DND-41 (cell line): ENCODE measurements around the gene IFT88.

Experiments
- ATAC-seq: fragments of 200-7000 bp; cut with Tn5 transposase; 3 replicates; pipeline ENCODE4 v1.9.1; 2021; ENCODE audit warnings: low read depth; ENCODE audit not compliant: insufficient read depth
- DNase-seq: peaks from one replicate; pipeline ENCODE4 v3.0.0-alpha.2; 2020
- H2AFZ ChIP-seq: 2 replicates; pipeline ENCODE4 v1.6.0; 2012; ENCODE audit warnings: low read depth, low read length
- H3K27ac ChIP-seq: 2 replicates; pipeline ENCODE4 v1.5.1; 2012; ENCODE audit warnings: low read length, inconsistent platforms
- H3K27me3 ChIP-seq: fragments of 200-600 bp; sonication (generic); 2 replicates; pipeline ENCODE4 v1.6.0; 2012; ENCODE audit warnings: low read length, mild to moderate bottlenecking, inconsistent platforms; ENCODE audit not compliant: insufficient read depth, poor library complexity
- H3K36me3 ChIP-seq: 2 replicates; pipeline ENCODE4 v1.5.1; 2012; ENCODE audit warnings: low read length, inconsistent platforms; ENCODE audit not compliant: insufficient read depth
- H3K4me1 ChIP-seq: 2 replicates; pipeline ENCODE4 v1.5.1; 2012; ENCODE audit warnings: mild to moderate bottlenecking, low read length; ENCODE audit not compliant: insufficient read depth
- H3K4me2 ChIP-seq: 2 replicates; pipeline ENCODE4 v1.6.0; 2012; ENCODE audit warnings: mild to moderate bottlenecking, moderate library complexity, low read length, inconsistent platforms; ENCODE audit not compliant: insufficient read depth
- H3K4me3 ChIP-seq, 2 experiments: fragments of 200-600 bp in 1 of 2; shearing (Covaris generic) in 1 of 2; 2 replicates each; pipeline ENCODE4 v1.5.1; 2012 to 2016; ENCODE audit warnings: inconsistent platforms in 2 of 2, low read length in 2 of 2, mild to moderate bottlenecking in 2 of 2, low read depth in 1 of 2, moderate library complexity in 1 of 2
- H3K79me2 ChIP-seq: 2 replicates; pipeline ENCODE4 v1.6.0; 2012; ENCODE audit warnings: low read length, inconsistent platforms; ENCODE audit not compliant: insufficient read depth
- H3K9ac ChIP-seq: 2 replicates; pipeline ENCODE4 v1.6.0; 2012; ENCODE audit warnings: low read depth, mild to moderate bottlenecking, inconsistent platforms, low read length, moderate library complexity
- H3K9me3 ChIP-seq: 2 replicates; pipeline ENCODE4 v1.5.1; 2012; ENCODE audit warnings: low read length, moderate library complexity, mild to moderate bottlenecking, inconsistent platforms; ENCODE audit not compliant: insufficient read depth, severe bottlenecking
- H4K20me1 ChIP-seq: 2 replicates; pipeline ENCODE4 v1.6.0; 2012; ENCODE audit warnings: low read length; ENCODE audit not compliant: insufficient read depth
- CTCF ChIP-seq: IDR thresholded peaks from 2 replicates; pipeline ENCODE4 v1.5.1; 2012; ENCODE audit warnings: borderline replicate concordance, low read length, moderate library complexity, mild to moderate bottlenecking; ENCODE audit not compliant: poor library complexity, severe bottlenecking; ENCODE audit errors: extremely low read depth
- EZH2 ChIP-seq: IDR thresholded peaks from 3 replicates; pipeline ENCODE4 v1.6.1; 2012; ENCODE audit warnings: borderline replicate concordance, low read depth, mild to moderate bottlenecking, moderate library complexity, low read length, inconsistent platforms; ENCODE audit not compliant: severe bottlenecking

The IFT88 gene

GRCh38 chr13:20709782-20710181, 142.8 kb downstream of the IFT88 start:
- TF ChIP-seq EZH2: no peak

GRCh38 chr13:20711301-20712044, 144.5 kb downstream of the IFT88 start:
- TF ChIP-seq EZH2 (no peak), CTCF (no peak)
- Histone ChIP-seq H2AFZ (no peak overlapping the region), H3K79me2 (no peaks in the 10 kb centered on the region), H3K27me3 (peaks cover 4% of the 10 kb centered on the region), H3K9ac (no peak overlapping the region), H3K4me3 (no peak overlapping the region), H3K27ac (no peak overlapping the region), H3K4me1 (peaks cover 10% of the 10 kb centered on the region; the same call in 1 of the 2 replicates), H3K9me3 (no peaks in the 10 kb centered on the region), H3K4me2 (no peak overlapping the region), H3K36me3 (no peaks in the 10 kb centered on the region), H4K20me1 (no peaks in the 10 kb centered on the region)
- DNase-seq (no peak), ATAC-seq (no peak)

More at GRCh38 chr13:20709782-20710181, 142.8 kb downstream of the IFT88 start:
- H3K79me2 ChIP-seq: no peaks in the 10 kb centered on the region
- H3K27me3 ChIP-seq: peaks cover 4% of the 10 kb centered on the region
- H4K20me1 ChIP-seq: no peaks in the 10 kb centered on the region
- H3K4me2 ChIP-seq: no peak overlapping the region
- H3K9ac ChIP-seq: no peak overlapping the region
- H2AFZ ChIP-seq: no peak overlapping the region
- H3K27ac ChIP-seq: no peak overlapping the region
- H3K4me1 ChIP-seq: peaks cover 12% of the 10 kb centered on the region; the same call in 1 of the 2 replicates
- H3K4me3 ChIP-seq: no peak overlapping the region
- H3K36me3 ChIP-seq: no peaks in the 10 kb centered on the region
- DNase-seq (no peak), ATAC-seq (no peak)
- no peaks in the 10 kb centered on the region for H3K9me3 ChIP-seq

GRCh38 chr13:20713014-20713376, 146.0 kb downstream of the IFT88 start:
- Histone ChIP-seq H3K27ac (no peak overlapping the region), H3K4me3 (no peak overlapping the region), H2AFZ (0 out of 2 replicates have a peak overlapping the region, but pooled peaks have one; percentile 30), H3K4me1 (peaks cover 10% of the 10 kb centered on the region; the same call in 1 of the 2 replicates), H3K36me3 (no peaks in the 10 kb centered on the region), H3K4me2 (peak overlapping the region; percentile 48), H3K9ac (no peak overlapping the region), H4K20me1 (no peaks in the 10 kb centered on the region), H3K27me3 (peaks cover 4% of the 10 kb centered on the region), H3K79me2 (no peaks in the 10 kb centered on the region), H3K9me3 (no peaks in the 10 kb centered on the region)
- no peak for ATAC-seq
- TF ChIP-seq CTCF (no peak), EZH2 (no peak)
- no peak for DNase-seq

- TF ChIP-seq EZH2 (no peak), CTCF (no peak)
- H3K36me3 ChIP-seq: no peaks in the 10 kb centered on the region
- no peak overlapping the region for H2AFZ ChIP-seq
- H3K9ac ChIP-seq: no peak overlapping the region
- no peak overlapping the region for H3K27ac ChIP-seq
- DNase-seq (peak; percentile 19), ATAC-seq (peak; percentile 30; the same call in 1 of the 3 replicates)
- no peak overlapping the region for H3K4me2 ChIP-seq
- peaks cover 10% of the 10 kb centered on the region; the same call in 1 of the 2 replicates for H3K4me1 ChIP-seq
- H3K27me3 ChIP-seq: peaks cover 4% of the 10 kb centered on the region
- H3K9me3 ChIP-seq: no peaks in the 10 kb centered on the region
- no peaks in the 10 kb centered on the region for H4K20me1 ChIP-seq
- H3K4me3 ChIP-seq: no peak overlapping the region
- no peaks in the 10 kb centered on the region for H3K79me2 ChIP-seq
Observed at GRCh38 chr13:20713751-20714150, 146.8 kb downstream of the IFT88 start.
